Head of caudate nucleus (tissue), 42 donors: ENCODE results near the gene MAP3K8.
A peak's percentile ranks its signal among the peaks of the same experiment; 100 is the strongest.

Source experiments
- DNase-seq, 42 donors: peaks; one replicate each; pipeline versions ENCODE4 v3.0.0 to v3.0.0-alpha.2; 2020 to 2021; ENCODE audit warnings: mixed read lengths in 7 of 42
- intact Hi-C: fragments of 100-400 bp; cut with DNase I; formaldehyde crosslinking; loops from one replicate; pipeline ENCODE4 v1.15.0; 2022

Gene MAP3K8

GRCh38 chr10:30439931-30440330, 5.9 kb downstream of the MAP3K8 start:
- intact Hi-C loops: no loop called here
- no peak for DNase-seq

GRCh38 chr10:30442019-30442606, 8.1 kb downstream of the MAP3K8 start:
- intact Hi-C loops: no loop called here
- DNase-seq: no peak

GRCh38 chr10:30443049-30443448, 9.1 kb downstream of the MAP3K8 start:
- intact Hi-C loops: no loop called here
- DNase-seq: no peak

GRCh38 chr10:30445711-30446110, 11.7 kb downstream of the MAP3K8 start:
- no peak for DNase-seq
- intact Hi-C loops: no loop called here

- intact Hi-C loops: no loop called here
- no peak for DNase-seq
These were observed 13.3 kb downstream of the MAP3K8 start for GRCh38 chr10:30447125-30447799.

GRCh38 chr10:30448092-30448491, 14.1 kb downstream of the MAP3K8 start:
- intact Hi-C loops: no loop called here
- no peak for DNase-seq

GRCh38 chr10:30453764-30454527, 20.0 kb downstream of the MAP3K8 start:
- DNase-seq: no peak
- intact Hi-C loops: no loop called here

- intact Hi-C loops: no loop called here
These were observed 20.9 kb downstream of the MAP3K8 start for GRCh38 chr10:30454744-30455510.

GRCh38 chr10:30455816-30456215, 21.8 kb downstream of the MAP3K8 start:
- no peak for DNase-seq
- intact Hi-C loops: no loop called here

More at GRCh38 chr10:30454744-30455510, 20.9 kb downstream of the MAP3K8 start:
- DNase-seq: no peak

GRCh38 chr10:30456266-30456665, 22.3 kb downstream of the MAP3K8 start:
- peak in 5 of 42 donors; percentile 9 to 22 (median 20) for DNase-seq
- intact Hi-C loops: no loop called here

- DNase-seq: peak in 31 of 42 donors; percentile 11 to 64 (median 28)
- intact Hi-C loops: no loop called here
These were observed 25.3 kb downstream of the MAP3K8 start for GRCh38 chr10:30459283-30459682.

GRCh38 chr10:30460121-30460520, 26.1 kb downstream of the MAP3K8 start:
- intact Hi-C loops: no loop called here
- DNase-seq: no peak

- intact Hi-C loops: no loop called here
- no peak for DNase-seq
These were observed 28.5 kb downstream of the MAP3K8 start for GRCh38 chr10:30462513-30462912.

- intact Hi-C loops: no loop called here
- no peak for DNase-seq
These were observed 30.0 kb downstream of the MAP3K8 start for GRCh38 chr10:30463944-30464451.

GRCh38 chr10:30464675-30465074, 30.7 kb downstream of the MAP3K8 start:
- intact Hi-C loops: no loop called here
- no peak for DNase-seq

GRCh38 chr10:30466445-30466844, 32.5 kb downstream of the MAP3K8 start:
- no peak for DNase-seq
- intact Hi-C loops: no loop called here

GRCh38 chr10:30467651-30468338, 33.8 kb downstream of the MAP3K8 start:
- no peak for DNase-seq
- intact Hi-C loops: no loop called here

GRCh38 chr10:30472414-30473155, 38.6 kb downstream of the MAP3K8 start:
- no peak for DNase-seq
- intact Hi-C loops: no loop called here
